ENCODE measurements around the gene ENOX1. TPM values are rescaled to one million over a fixed set of nuclear protein-coding genes. Genes with fewer than 3 reads are reported as not detected.
"Not testable (repeated sequence)": the region's sequence is repeated elsewhere in the genome, so short reads cannot be mapped to it uniquely, and the experiment has no call there.

The ENOX1 gene
- total RNA-seq, 4 donors from 2014 or later, result 0.25 to 0.52 (median 0.33) TPM

DNA sequence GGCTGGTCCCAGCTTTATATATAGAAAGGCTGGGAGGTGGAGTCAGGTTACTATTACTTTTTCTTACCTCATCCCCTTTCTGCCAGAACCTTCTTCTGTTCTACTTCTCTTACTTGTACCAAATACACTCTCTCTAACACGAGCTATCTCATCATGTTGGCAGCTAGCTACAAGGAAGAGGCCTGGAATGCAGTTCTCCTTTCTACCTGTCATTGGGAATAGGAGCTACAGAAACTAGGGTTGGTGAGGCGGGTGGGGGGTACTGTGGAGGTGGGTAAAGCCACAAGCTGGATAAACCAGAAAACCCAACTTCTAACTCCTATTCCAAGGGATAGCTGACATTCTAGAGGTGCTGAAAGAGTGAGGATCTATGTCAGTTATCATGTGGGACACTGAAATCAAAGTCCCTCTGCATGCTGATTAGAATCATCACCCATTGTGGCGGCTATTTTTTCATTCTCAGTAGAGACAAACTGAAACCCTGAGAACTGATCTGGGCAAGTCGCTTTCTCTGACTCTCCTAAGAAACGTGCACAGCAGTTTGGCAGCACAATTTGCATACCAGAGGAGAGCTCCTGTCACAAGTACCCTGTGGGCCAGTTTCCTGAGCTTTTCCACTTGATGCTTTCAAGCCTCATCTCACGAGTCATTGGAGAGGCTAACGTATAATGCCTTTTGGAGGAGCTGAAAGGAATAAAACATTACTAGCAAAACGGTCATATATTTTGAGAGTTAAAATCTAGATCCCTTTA is 358.1 kb downstream of the ENOX1 start:
- Histone ChIP-seq H3K36me3 (no peaks in the 10 kb centered on the region), H3K27ac (no peak overlapping the region), H3K4me3 (no peak overlapping the region), H3K9me3 (no peaks in the 10 kb centered on the region), H3K4me1 (no peaks in the 10 kb centered on the region), H3K27me3 (no peaks in the 10 kb centered on the region)
- no peak for TF ChIP-seq POLR2AphosphoS5 (IDR thresholded peaks at IDR 0.05)
- no peak for TF ChIP-seq CTCF (IDR thresholded peaks at IDR 0.05)
- no peak for TF ChIP-seq POLR2A (IDR thresholded peaks at IDR 0.05)
- 71% methylated on average over 8 of the region's 8 CpGs for WGBS
- no peak for DNase-seq (ENCODE audit: low spot score in 2 of 2)

DNA sequence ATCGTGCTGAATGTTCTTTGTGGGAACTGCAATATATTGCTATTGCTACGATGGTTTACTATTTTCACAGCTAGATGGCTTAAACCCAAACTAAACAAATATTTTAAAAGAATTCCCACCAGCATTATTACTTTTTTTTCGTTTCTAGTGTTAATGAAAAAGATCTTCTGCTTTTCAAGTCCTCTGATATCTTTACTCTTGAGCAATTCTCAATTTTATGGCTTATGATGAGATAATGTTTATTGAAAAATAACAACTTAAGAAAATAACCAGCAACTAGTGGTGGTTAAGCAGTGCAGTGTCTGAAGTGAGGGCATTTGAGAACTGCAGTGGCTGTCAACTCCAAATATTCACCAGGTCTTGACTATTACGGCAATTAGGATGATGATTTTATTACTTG is 360.4 kb downstream of the ENOX1 start:
- Histone ChIP-seq H3K27ac (no peak overlapping the region), H3K27me3 (no peaks in the 10 kb centered on the region), H3K9me3 (no peaks in the 10 kb centered on the region), H3K36me3 (no peaks in the 10 kb centered on the region), H3K4me3 (no peak overlapping the region), H3K4me1 (no peaks in the 10 kb centered on the region)
- TF ChIP-seq POLR2AphosphoS5 (IDR thresholded peaks at IDR 0.05) (no peak), CTCF (IDR thresholded peaks at IDR 0.05) (no peak), EP300 (IDR thresholded peaks at IDR 0.05) (no peak), POLR2A (IDR thresholded peaks at IDR 0.05) (no peak)
- WGBS, result 72% methylated on average over 4 of the region's 4 CpGs
- no peak for DNase-seq (ENCODE audit: low spot score in 2 of 2)

DNA sequence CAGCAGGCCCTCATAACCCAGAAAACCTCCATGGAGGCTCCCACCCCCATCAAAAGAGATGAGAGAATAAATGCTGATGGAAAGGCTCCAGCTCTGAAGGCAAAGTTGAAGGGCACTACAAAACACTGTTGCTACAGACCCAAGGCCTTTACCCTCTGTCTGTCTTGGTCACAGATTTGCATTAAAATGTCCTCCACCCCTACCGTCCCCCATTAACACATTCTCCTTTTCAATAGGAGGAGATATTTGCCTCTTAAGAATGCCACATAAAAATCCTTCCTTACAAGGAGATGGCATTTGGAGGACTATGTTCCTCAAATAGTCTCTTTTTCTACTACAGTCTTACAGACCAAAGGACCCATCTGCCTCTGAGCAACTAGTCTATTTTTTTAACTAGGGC is 361.5 kb downstream of the ENOX1 start:
- no peak for DNase-seq (ENCODE audit: low spot score in 2 of 2)
- 85% methylated on average over 1 of the region's 1 CpG for WGBS
- no peaks in the 10 kb centered on the region for H3K27me3 ChIP-seq
- H3K9me3 ChIP-seq, result no peaks in the 10 kb centered on the region
- H3K36me3 ChIP-seq, result no peaks in the 10 kb centered on the region
- no peak overlapping the region for H3K27ac ChIP-seq
- H3K4me1 ChIP-seq, result no peaks in the 10 kb centered on the region
- TF ChIP-seq POLR2AphosphoS5 (IDR thresholded peaks at IDR 0.05) (no peak), CTCF (IDR thresholded peaks at IDR 0.05) (no peak), POLR2A (IDR thresholded peaks at IDR 0.05) (no peak), EP300 (IDR thresholded peaks at IDR 0.05) (no peak)
- H3K4me3 ChIP-seq, result no peak overlapping the region

DNA sequence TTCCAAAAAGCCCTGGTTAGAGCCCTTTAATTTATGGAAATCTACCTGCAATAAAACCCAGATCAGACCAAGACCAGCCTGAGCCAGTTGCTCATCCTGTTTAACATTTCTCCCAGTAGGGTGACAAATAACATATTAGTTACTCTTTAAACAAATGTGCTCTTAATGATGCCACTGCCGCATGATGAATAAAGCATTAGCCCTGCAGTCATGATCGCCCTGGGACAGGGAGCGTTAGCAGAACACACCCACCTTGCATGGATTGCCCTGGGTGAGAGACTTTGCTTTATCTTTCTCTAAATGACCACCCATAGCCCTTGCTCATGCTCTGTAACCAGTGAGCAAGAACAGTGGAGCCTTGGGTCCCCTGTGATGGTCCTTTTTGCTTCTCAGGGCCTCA is 362.4 kb downstream of the ENOX1 start:
- 90% methylated on average over 3 of the region's 3 CpGs for WGBS
- Histone ChIP-seq H3K4me3 (no peak overlapping the region), H3K36me3 (no peaks in the 10 kb centered on the region), H3K27me3 (no peaks in the 10 kb centered on the region), H3K27ac (no peak overlapping the region), H3K9me3 (no peaks in the 10 kb centered on the region), H3K4me1 (no peaks in the 10 kb centered on the region)
- no peak for TF ChIP-seq POLR2AphosphoS5 (IDR thresholded peaks at IDR 0.05)
- no peak for DNase-seq (ENCODE audit: low spot score in 2 of 2)

DNA sequence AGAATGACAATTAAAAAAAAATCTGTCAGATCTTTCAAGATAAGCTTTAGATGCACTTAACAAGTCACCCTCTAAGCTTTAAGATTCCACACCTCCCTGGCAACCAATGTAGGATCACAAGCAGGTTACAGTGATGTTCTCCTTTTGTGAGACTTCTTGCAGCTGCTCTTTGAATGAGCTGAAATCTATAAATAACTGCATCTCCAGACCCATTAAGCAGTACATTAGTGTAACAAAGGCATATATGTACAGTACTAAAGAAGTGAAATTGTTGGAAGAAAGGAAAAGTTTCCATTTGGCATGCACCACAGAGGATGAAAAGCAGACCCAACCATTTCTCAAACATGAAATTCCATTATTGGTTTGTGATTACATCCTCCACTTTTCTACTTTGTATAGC is 364.7 kb downstream of the ENOX1 start:
- no peaks in the 10 kb centered on the region for H3K4me1 ChIP-seq
- no peak for DNase-seq (ENCODE audit: low spot score in 2 of 2)
- no peaks in the 10 kb centered on the region for H3K9me3 ChIP-seq
- no peak for TF ChIP-seq EP300 (IDR thresholded peaks at IDR 0.05)
- TF ChIP-seq POLR2AphosphoS5 (IDR thresholded peaks at IDR 0.05), result no peak
- TF ChIP-seq CTCF (IDR thresholded peaks at IDR 0.05), result no peak
- no peak for TF ChIP-seq POLR2A (IDR thresholded peaks at IDR 0.05)
- no peak overlapping the region for H3K4me3 ChIP-seq
- H3K36me3 ChIP-seq, result no peaks in the 10 kb centered on the region
- H3K27me3 ChIP-seq, result no peaks in the 10 kb centered on the region
- H3K27ac ChIP-seq, result no peak overlapping the region

DNA sequence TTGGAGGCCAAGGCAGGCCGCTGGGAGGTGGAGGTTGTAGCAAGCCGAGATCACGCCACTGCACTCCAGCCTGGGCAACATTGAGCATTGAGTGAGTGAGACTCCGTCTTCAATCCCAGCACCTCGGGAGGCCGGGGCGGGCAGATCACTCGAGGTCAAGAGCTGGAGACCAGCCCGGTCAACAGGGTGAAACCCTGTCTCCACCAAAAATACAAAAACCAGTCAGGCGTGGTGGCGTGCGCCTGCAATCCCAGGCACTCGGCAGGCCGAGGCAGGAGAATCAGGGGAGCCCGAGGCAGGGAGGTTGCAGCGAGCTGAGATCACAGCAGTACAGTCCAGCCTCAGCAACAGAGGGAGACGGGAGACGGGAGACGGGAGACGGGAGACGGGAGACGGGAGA is 369.9 kb downstream of the ENOX1 start:
- H3K9me3 ChIP-seq; H3K27ac ChIP-seq; DNase-seq (ENCODE audit: low spot score in 2 of 2); H3K4me1 ChIP-seq; H3K27me3 ChIP-seq; H3K36me3 ChIP-seq; H3K4me3 ChIP-seq: not testable (repeated sequence)
- 96% methylated on average over 21 of the region's 22 CpGs for WGBS

DNA sequence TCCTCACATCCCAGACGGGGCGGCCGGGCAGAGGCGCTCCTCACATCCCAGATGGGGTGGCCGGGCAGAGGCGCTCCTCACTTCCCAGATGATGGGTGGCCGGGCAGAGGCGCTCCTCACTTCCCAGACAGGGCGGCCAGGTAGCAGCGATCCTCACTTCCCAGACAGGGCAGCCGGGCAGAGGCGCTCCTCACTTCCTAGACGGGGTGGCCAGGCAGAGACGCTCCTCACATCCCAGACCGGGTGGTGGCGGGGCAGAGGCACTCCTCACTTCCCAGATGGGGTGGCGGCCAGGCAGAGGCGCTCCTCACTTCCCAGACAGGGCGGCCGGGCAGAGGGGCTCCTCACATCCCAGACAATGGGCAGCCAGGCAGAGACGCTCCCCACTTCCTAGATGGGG is 370.4 kb downstream of the ENOX1 start:
- 93% methylated on average over 8 of the region's 21 CpGs for WGBS

DNA sequence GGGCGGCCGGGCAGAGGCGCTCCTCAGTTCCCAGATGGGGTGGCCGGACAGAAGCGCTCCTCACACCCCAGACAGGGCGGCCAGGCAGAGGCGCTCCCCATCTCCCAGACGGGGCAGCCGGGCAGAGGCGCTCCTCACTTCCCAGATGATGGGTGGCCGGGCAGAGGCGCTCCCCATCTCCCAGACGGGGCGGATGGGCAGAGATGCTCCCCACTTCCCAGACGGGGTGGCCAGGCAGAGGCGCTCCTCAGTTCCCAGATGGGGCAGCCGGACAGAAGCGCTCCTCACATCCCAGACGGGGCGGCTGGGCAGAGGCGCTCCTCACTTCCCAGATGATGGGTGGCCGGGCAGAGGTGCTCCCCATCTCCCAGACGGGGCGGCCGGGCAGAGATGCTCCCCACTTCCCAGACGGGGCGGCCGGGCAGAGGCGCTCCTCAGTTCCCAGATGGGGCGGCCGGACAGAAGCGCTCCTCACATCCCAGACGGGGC is 370.8 kb downstream of the ENOX1 start:
- not testable (repeated sequence) for H3K27ac ChIP-seq, H3K4me3 ChIP-seq, H3K4me1 ChIP-seq, H3K27me3 ChIP-seq, H3K36me3 ChIP-seq, H3K9me3 ChIP-seq
- WGBS, result 88% methylated on average over 26 of the region's 33 CpGs
- DNase-seq (ENCODE audit: low spot score in 2 of 2), result peak in 1 of 2 donors; percentile 57

More for the DNA sequence above, 370.4 kb downstream of the ENOX1 start:
- not testable (repeated sequence) for H3K27ac ChIP-seq; DNase-seq (ENCODE audit: low spot score in 2 of 2); H3K9me3 ChIP-seq; H3K36me3 ChIP-seq; H3K4me1 ChIP-seq; H3K27me3 ChIP-seq; H3K4me3 ChIP-seq
